H1 (cell line): Measurements from ENCODE around the gene FOSB. TPM values are rescaled to one million over a fixed set of nuclear protein-coding genes. Genes with fewer than 3 reads are reported as not detected.

Experiments
- CTCF ChIA-PET: fragments of 300-600 bp; sonication (Branson Sonifier 250); formaldehyde crosslinking; loops from one replicate; lab custom pipeline; 2021; ENCODE audit not compliant: partially characterized antibody; lab: Charles Lee
- POLR2A ChIA-PET: fragments of 300-600 bp; sonication (Branson Sonifier 250); formaldehyde crosslinking; loops from one replicate; lab custom pipeline; 2021; ENCODE audit warnings: inconsistent platforms; ENCODE audit not compliant: partially characterized antibody; lab: Charles Lee
- DNase-seq, 2 experiments: peaks; one replicate each; pipeline versions ENCODE4 v3.0.0 to v3.0.0-alpha.2; 2010 to 2022; ENCODE audit warnings: low spot score in 2 of 2, low read depth in 1 of 2, mixed read lengths in 1 of 2
- FAIRE-seq: peaks from 2 replicates; lab custom pipeline; 2011; peaks lifted over from hg19 to GRCh38; lab: Jason Lieb, UNC
- H2AFZ ChIP-seq: 2 replicates; pipeline ENCODE4 v1.8.1; 2012; ENCODE audit warnings: low read length, inconsistent platforms
- H2AK5ac ChIP-seq: 2 replicates; pipeline ENCODE4 v1.6.1; 2013; ENCODE audit warnings: low read depth, low read length
- H2BK120ac ChIP-seq: replicated peaks from 2 replicates; pipeline ENCODE3; 2013; ENCODE audit warnings: low read depth, low read length, inconsistent platforms
- H2BK12ac ChIP-seq: 2 replicates; pipeline ENCODE4 v1.6.1; 2013; ENCODE audit warnings: low read depth, low read length
- H2BK15ac ChIP-seq: 2 replicates; pipeline ENCODE4 v1.6.1; 2013; ENCODE audit warnings: low read length
- H2BK20ac ChIP-seq: 2 replicates; pipeline ENCODE4 v1.6.1; 2013; ENCODE audit warnings: low read length
- H2BK5ac ChIP-seq: 2 replicates; pipeline ENCODE4 v1.6.1; 2013; ENCODE audit warnings: low read depth, low read length
- H3K14ac ChIP-seq: 2 replicates; pipeline ENCODE4 v1.6.1; 2013; ENCODE audit warnings: inconsistent platforms; ENCODE audit not compliant: insufficient read length
- H3K18ac ChIP-seq: 2 replicates; pipeline ENCODE4 v1.6.1; 2013; ENCODE audit warnings: low read length; ENCODE audit errors: extremely low read depth
- H3K23ac ChIP-seq: 2 replicates; pipeline ENCODE4 v1.6.1; 2013; ENCODE audit warnings: inconsistent platforms; ENCODE audit not compliant: insufficient read length
- H3K23me2 ChIP-seq: 2 replicates; pipeline ENCODE4 v1.6.1; 2013; ENCODE audit warnings: low read depth, low read length
- H3K27ac ChIP-seq: 2 replicates; pipeline ENCODE4 v1.6.1; 2011; ENCODE audit warnings: low read depth, low read length, inconsistent platforms
- H3K27me3 ChIP-seq, 4 experiments: replicated peaks in 1 of 4; 1 replicate in 1 of 4; 2 replicates in 3 of 4; pipeline versions ENCODE4 v1.6.1 to v1.8.1; 2011 to 2013; ENCODE audit warnings: low read length in 3 of 4, mild to moderate bottlenecking in 3 of 4, inconsistent platforms in 2 of 4, mixed read lengths in 2 of 4, moderate library complexity in 1 of 4; ENCODE audit not compliant: control insufficient read depth in 3 of 4, insufficient read depth in 3 of 4; ENCODE audit errors: extremely low read depth in 1 of 4
- H3K36me3 ChIP-seq, 4 experiments: 2 replicates each; pipeline versions ENCODE4 v1.6.1 to v1.8.1; 2011 to 2013; ENCODE audit warnings: mild to moderate bottlenecking in 4 of 4, low read length in 3 of 4, moderate library complexity in 2 of 4, control low read depth in 1 of 4, inconsistent platforms in 1 of 4; ENCODE audit not compliant: insufficient read depth in 4 of 4, control insufficient read depth in 2 of 4
- H3K4ac ChIP-seq: replicated peaks from 2 replicates; pipeline ENCODE3; 2013; ENCODE audit warnings: low read length, low read depth, mixed read lengths, inconsistent platforms; ENCODE audit not compliant: insufficient read length
- H3K4me1 ChIP-seq, 4 experiments: replicated peaks in 1 of 4; 1 replicate in 1 of 4; 2 replicates in 3 of 4; pipeline versions ENCODE4 v1.6.1 to v1.8.1; 2011 to 2013; ENCODE audit warnings: low read length in 3 of 4, inconsistent platforms in 2 of 4, mixed read lengths in 1 of 4; ENCODE audit not compliant: insufficient read depth in 4 of 4, control insufficient read depth in 3 of 4
- H3K4me2 ChIP-seq, 2 experiments: 2 replicates each; pipeline versions ENCODE4 v1.6.1 to v1.8.1; 2011 to 2013; ENCODE audit warnings: low read depth in 2 of 2, low read length in 2 of 2, control low read depth in 1 of 2, inconsistent platforms in 1 of 2, mild to moderate bottlenecking in 1 of 2; ENCODE audit not compliant: insufficient read depth in 1 of 2
- H3K4me3 ChIP-seq, 4 experiments: fragments of 200-600, 300-600 bp in 1 of 4; sonication (generic), shearing (Covaris generic), sonication (Bioruptor Twin) in 1 of 4; 2 replicates each; pipeline versions ENCODE4 v1.5.1 to v1.8.1; 2011 to 2016; ENCODE audit warnings: low read length in 4 of 4, low read depth in 3 of 4, control low read depth in 2 of 4, inconsistent platforms in 2 of 4, mild to moderate bottlenecking in 2 of 4, mixed read lengths in 1 of 4, moderate library complexity in 1 of 4; ENCODE audit not compliant: insufficient read depth in 2 of 4; ENCODE audit errors: extremely low read depth in 1 of 4
- H3K56ac ChIP-seq: replicated peaks from 2 replicates; pipeline ENCODE3; 2013; ENCODE audit warnings: low read depth, mild to moderate bottlenecking, mixed read lengths, low read length, inconsistent platforms; ENCODE audit not compliant: insufficient read length
- H3K79me1 ChIP-seq: 2 replicates; pipeline ENCODE4 v1.6.1; 2013; ENCODE audit warnings: low read depth, low read length, control low read depth
- H3K79me2 ChIP-seq, 2 experiments: 2 replicates each; pipeline versions ENCODE4 v1.6.1 to v1.8.1; 2012 to 2013; ENCODE audit warnings: low read length in 2 of 2, mild to moderate bottlenecking in 2 of 2, inconsistent platforms in 1 of 2; ENCODE audit not compliant: insufficient read depth in 2 of 2, control insufficient read depth in 1 of 2
- H3K9ac ChIP-seq, 4 experiments: replicated peaks in 1 of 4; 1 replicate in 1 of 4; 2 replicates in 3 of 4; pipeline versions ENCODE4 v1.6.1 to v1.8.1; 2011 to 2013; ENCODE audit warnings: low read depth in 3 of 4, low read length in 3 of 4, control low read depth in 2 of 4, mild to moderate bottlenecking in 2 of 4, moderate library complexity in 2 of 4, inconsistent platforms in 1 of 4; ENCODE audit errors: extremely low read depth in 1 of 4
- H3K9me3 ChIP-seq, 2 experiments: 2 replicates each; pipeline versions ENCODE4 v1.6.1 to v1.8.1; 2012 to 2013; ENCODE audit warnings: mild to moderate bottlenecking in 2 of 2, moderate library complexity in 2 of 2, control low read depth in 1 of 2, inconsistent platforms in 1 of 2, low read depth in 1 of 2, low read length in 1 of 2, mixed read lengths in 1 of 2; ENCODE audit not compliant: insufficient read depth in 2 of 2
- H4K20me1 ChIP-seq, 2 experiments: replicated peaks in 1 of 2; 2 replicates each; pipeline versions ENCODE3 to v1.8.1; 2011 to 2013; ENCODE audit warnings: inconsistent platforms in 2 of 2, low read length in 2 of 2, mild to moderate bottlenecking in 1 of 2; ENCODE audit not compliant: insufficient read depth in 2 of 2, control insufficient read depth in 1 of 2
- H4K5ac ChIP-seq: 2 replicates; pipeline ENCODE4 v1.6.1; 2013; ENCODE audit warnings: low read length, low read depth, mixed read lengths, inconsistent platforms; ENCODE audit not compliant: insufficient read length
- H4K8ac ChIP-seq: 2 replicates; pipeline ENCODE4 v1.8.0; 2013; ENCODE audit warnings: mild to moderate bottlenecking, moderate library complexity, low read length, inconsistent platforms; ENCODE audit not compliant: insufficient read depth; ENCODE audit errors: extremely low read depth
- H4K91ac ChIP-seq: replicated peaks from 2 replicates; pipeline ENCODE3; 2013; ENCODE audit warnings: low read length, mixed read lengths, inconsistent platforms; ENCODE audit not compliant: insufficient read length
- ASH2L ChIP-seq: fragments of 200-600, 300-600 bp; sonication (generic); IDR thresholded peaks from one replicate; pipeline ENCODE4 v1.7.1; 2017; ENCODE audit warnings: low read length
- BCL11A ChIP-seq, 2 experiments: IDR thresholded peaks; one replicate each; pipeline ENCODE4 v1.6.1; 2011; ENCODE audit warnings: low read depth in 2 of 2, low read length in 2 of 2, mild to moderate bottlenecking in 2 of 2
- CHD2 ChIP-seq: IDR thresholded peaks from 2 replicates; pipeline ENCODE4 v1.6.1; 2012; ENCODE audit warnings: low read length, improper control_type of control experiment
- FOSL1 ChIP-seq: IDR thresholded peaks from 2 replicates; pipeline ENCODE4 v1.6.1; 2011; ENCODE audit warnings: mild to moderate bottlenecking, low read depth, low read length, moderate library complexity; ENCODE audit not compliant: insufficient read depth
- KDM5A ChIP-seq: fragments of 200-600 bp; IDR thresholded peaks from 2 replicates; pipeline ENCODE4 v1.7.1; 2012; ENCODE audit warnings: mild to moderate bottlenecking, low read length, inconsistent platforms, mixed read lengths
- NANOG ChIP-seq: IDR thresholded peaks from 2 replicates; pipeline ENCODE4 v1.6.1; 2011; ENCODE audit warnings: low read length, low read depth, mild to moderate bottlenecking, inconsistent platforms; ENCODE audit not compliant: insufficient read depth, poor library complexity, severe bottlenecking
- RXRA ChIP-seq: IDR thresholded peaks from 2 replicates; pipeline ENCODE4 v1.6.1; 2011; ENCODE audit warnings: low read depth, mild to moderate bottlenecking, low read length, moderate library complexity; ENCODE audit not compliant: insufficient read depth
- SIN3A ChIP-seq, 2 experiments: IDR thresholded peaks in 1 of 2; conservative IDR thresholded peaks in 1 of 2; 2 replicates each; pipeline ENCODE4 v1.6.1; 2011 to 2012; ENCODE audit warnings: low read length in 2 of 2, improper control_type of control experiment in 1 of 2, low read depth in 1 of 2, mild to moderate bottlenecking in 1 of 2
- SP4 ChIP-seq: IDR thresholded peaks from 2 replicates; pipeline ENCODE4 v1.6.1; 2012; ENCODE audit warnings: low read length, inconsistent platforms
- WGBS, 2 experiments: shearing (Covaris generic) in 1 of 2; methylation state at CpG; one replicate each; pipeline versions ENCODE4 v1.1.6 to v1.1.7; 2013 to 2015; ENCODE audit warnings: low lambda C conversion rate in 2 of 2, mixed read lengths in 2 of 2, inconsistent platforms in 1 of 2, low coverage in 1 of 2, missing lambda C conversion rate in 1 of 2; ENCODE audit not compliant: insufficient replicate concordance in 2 of 2, insufficient coverage in 1 of 2, insufficient read length in 1 of 2; ENCODE audit errors: extremely low coverage in 1 of 2, missing lambda C conversion rate in 1 of 2; 5-methylcytosine and 5-hydroxymethylcytosine counted together
- polyA plus RNA-seq, 7 experiments: library from polyadenylated mRNA; depleted of rRNA in 3 of 7; stranded (reverse) in 5 of 7; unstranded in 2 of 7; fragments of >200 nt in 5 of 7; fragments of 200-250 nt in 2 of 7; gene quantifications; 1 replicate in 5 of 7; 2 replicates in 1 of 7; 4 replicates in 1 of 7; pipeline versions ENCODE4 v1.2.1 to v1.2.3, GENCODE V29; 2011 to 2013; ENCODE audit warnings: missing spikeins in 2 of 7, mixed read lengths in 2 of 7
- total RNA-seq: library from RNA; stranded (reverse); fragmentation: NEBNext Ultra II Directional; extraction: Animal tissue kit (Norgen Biotek cat#: 25700); gene quantifications from 2 replicates; pipeline ENCODE4 v1.2.1, GENCODE V29; 2021
- TF ChIP-seq, protein P1 (sequence below): IDR thresholded peaks from 2 replicates; pipeline ENCODE4 v1.6.1; 2012; ENCODE audit warnings: inconsistent platforms

FOSB gene
- total and polyA plus RNA-seq, 2 of the 8 experiments (the other 6 are each of a cell fraction or from before 2014, with no cell fraction given) = 0.44 to 2.7 TPM

DNA sequence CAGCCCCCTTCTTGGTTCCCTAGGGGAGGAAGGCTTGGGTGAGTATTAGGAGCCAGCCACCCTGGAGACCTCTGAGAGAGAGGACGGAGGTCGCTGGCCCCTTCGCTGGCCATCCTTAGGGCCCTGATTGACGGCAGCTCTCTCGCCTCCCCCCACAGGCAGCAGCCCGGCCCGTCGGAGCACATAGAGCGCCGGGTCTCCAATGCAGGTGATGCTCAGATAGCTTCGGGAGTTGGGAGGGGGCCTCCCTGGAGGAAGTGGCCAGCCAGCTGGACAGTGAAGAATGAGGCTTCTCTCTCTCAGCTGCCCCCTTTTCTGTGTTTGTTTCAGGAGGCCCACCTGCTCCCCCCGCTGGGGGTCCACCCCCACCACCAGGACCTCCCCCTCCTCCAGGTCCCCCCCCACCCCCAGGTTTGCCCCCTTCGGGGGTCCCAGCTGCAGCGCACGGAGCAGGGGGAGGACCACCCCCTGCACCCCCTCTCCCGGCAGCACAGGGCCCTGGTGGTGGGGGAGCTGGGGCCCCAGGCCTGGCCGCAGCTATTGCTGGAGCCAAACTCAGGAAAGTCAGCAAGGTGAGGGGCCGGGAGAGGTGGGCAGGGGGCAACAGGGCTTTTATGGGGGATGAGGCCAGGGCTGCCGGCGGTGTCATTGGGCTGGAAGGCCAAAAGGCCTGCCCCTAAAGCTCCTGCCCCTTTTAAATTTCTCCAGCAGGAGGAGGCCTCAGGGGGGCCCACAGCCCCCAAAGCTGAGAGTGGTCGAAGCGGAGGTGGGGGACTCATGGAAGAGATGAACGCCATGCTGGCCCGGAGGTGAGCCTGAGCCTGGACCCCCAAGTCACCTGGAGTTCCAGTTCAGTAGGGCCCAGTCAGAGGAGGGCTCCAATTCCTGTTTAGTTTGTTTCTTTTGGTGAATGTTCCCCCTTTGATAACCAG, 54.5 kb downstream of the FOSB start:
- Histone ChIP-seq H3K23ac (no peak overlapping the region), H2AFZ (no peak overlapping the region), H3K18ac (no peak overlapping the region), H4K20me1 (peaks cover 2 to 9% of the 10 kb centered on the region in 2 experiments), H4K5ac (no peak overlapping the region), H3K9ac (no peak overlapping the region), H3K9me3 (no peaks in the 10 kb centered on the region), H3K4me1 (no peaks in the 10 kb centered on the region; a peak in 2 of 7 replicates), H2BK15ac (no peak overlapping the region), H3K14ac (no peak overlapping the region), H3K4me2 (no peak overlapping the region), H2AK5ac (no peak overlapping the region), H3K23me2 (no peaks in the 10 kb centered on the region), H3K4me3 (no peak overlapping the region), H4K8ac (no peak overlapping the region; the same call in 1 of the 2 replicates), H3K27ac (no peak overlapping the region), H2BK5ac (no peak overlapping the region), H2BK12ac (no peak overlapping the region), H3K4ac (no peak overlapping the region), H3K36me3 (peaks cover 20 to 64% (median 36%) of the 10 kb centered on the region in 4 experiments), H3K79me1 (peaks cover 2% of the 10 kb centered on the region; the same call in 1 of the 2 replicates), H2BK120ac (no peak overlapping the region), H3K27me3 (no peaks in the 10 kb centered on the region), H3K56ac (no peak overlapping the region), H4K91ac (no peak overlapping the region), H3K79me2 (no peaks in the 10 kb centered on the region), H2BK20ac (no peak overlapping the region)
- no peak for FAIRE-seq
- CTCF ChIA-PET = interaction anchor here (0.9 to 1.4 kb wide), 4 partner anchors 28 to 121 kb away, joined by 3 to 4 read pairs (median 4); no protein-coding TSS in a partner anchor
- POLR2A ChIA-PET = interaction anchor here (1.1 to 1.4 kb wide), 2 partner anchors 14 kb away, joined by 4 to 6 read pairs; no protein-coding TSS in a partner anchor
- WGBS, 2 experiments = 96% methylated on average over 13 of the region's 24 CpGs; no CpG with 5 or more reads in 1 of the 2 experiments
- DNase-seq = no peak
- TF ChIP-seq BCL11A (IDR thresholded peaks at IDR 0.05; ENCODE audit: low read depth in 2 of 2, low read length in 2 of 2) (no peak), RXRA (no peak), CHD2 (no peak), NANOG (no peak), SIN3A (conservative IDR thresholded peaks at IDR 0.05 in 1 of 2, IDR thresholded peaks at IDR 0.05 in 1 of 2; ENCODE audit: low read depth in 1 of 2, low read length in 2 of 2) (no peak), FOSL1 (no peak), ASH2L (no peak), KDM5A (no peak), SP4 (no peak)
- TF ChIP-seq, protein P1, sequence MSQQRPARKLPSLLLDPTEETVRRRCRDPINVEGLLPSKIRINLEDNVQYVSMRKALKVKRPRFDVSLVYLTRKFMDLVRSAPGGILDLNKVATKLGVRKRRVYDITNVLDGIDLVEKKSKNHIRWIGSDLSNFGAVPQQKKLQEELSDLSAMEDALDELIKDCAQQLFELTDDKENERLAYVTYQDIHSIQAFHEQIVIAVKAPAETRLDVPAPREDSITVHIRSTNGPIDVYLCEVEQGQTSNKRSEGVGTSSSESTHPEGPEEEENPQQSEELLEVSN = no peak
